Prostate gland (tissue), 2 donors: Measurements from ENCODE around the gene AKAP13. TPM values are rescaled to one million over a fixed set of nuclear protein-coding genes. Genes with fewer than 3 reads are reported as not detected.

Experiments used
- DNase-seq: peaks from one replicate; pipeline ENCODE4 v3.0.0-alpha.2; 2019; ENCODE audit warnings: low spot score
- H3K27ac ChIP-seq, 2 donors: fragments of 200-600 bp; sonication (generic); 2 replicates each; pipeline ENCODE4 v1.5.1; 2017 to 2019
- H3K27me3 ChIP-seq: fragments of 200-600 bp; sonication (generic); replicated peaks from 2 replicates; pipeline ENCODE4 v1.5.1; 2019; ENCODE audit not compliant: insufficient read depth
- H3K36me3 ChIP-seq, 2 donors: fragments of 200-600 bp; sonication (generic); 1 replicate in 1 of 2; 2 replicates in 1 of 2; pipeline versions ENCODE4 v1.5.1 to v1.8.1; 2017 to 2019
- H3K4me1 ChIP-seq: fragments of 200-600 bp; sonication (generic); replicated peaks from 2 replicates; pipeline ENCODE4 v1.5.1; 2019
- H3K4me3 ChIP-seq, 2 donors: fragments of 200-600 bp; sonication (generic); 2 replicates each; pipeline ENCODE4 v1.5.1; 2017 to 2019
- H3K9me3 ChIP-seq: fragments of 200-600 bp; sonication (generic); 2 replicates; pipeline ENCODE4 v1.5.1; 2017
- POLR2A ChIP-seq: fragments of 450-650 bp; IDR thresholded peaks from one replicate; pipeline ENCODE4 v1.6.1; 2016; ENCODE audit warnings: antibody characterized with exemption, mild to moderate bottlenecking
- POLR2AphosphoS5 ChIP-seq: sonication (generic); formaldehyde crosslinking; IDR thresholded peaks from one replicate; pipeline ENCODE4 v1.6.1; 2017; ENCODE audit warnings: antibody characterized with exemption
- WGBS: methylation state at CpG from one replicate; pipeline ENCODE4 v1.1.5; 2018; 5-methylcytosine and 5-hydroxymethylcytosine counted together
- intact Hi-C: fragments of 100-400 bp; cut with DNase I; formaldehyde crosslinking; loops from one replicate; pipeline ENCODE4 v1.14.2; 2022
- total RNA-seq, 2 donors: library from RNA; depleted of rRNA; stranded (reverse); fragments of >200 nt; gene quantifications; one replicate each; pipeline ENCODE4 v1.1.0, GENCODE V29; 2016
- TF ChIP-seq, protein P1 (sequence below), 4 experiments: fragments of 200-600 bp in 2 of 4; fragments of 450-650 bp in 2 of 4; sonication (generic) in 2 of 4; IDR thresholded peaks; 1 replicate in 3 of 4; 2 replicates in 1 of 4; pipeline ENCODE4 v1.5.1; 2016 to 2019; ENCODE audit warnings: antibody characterized with exemption in 4 of 4, mild to moderate bottlenecking in 2 of 4, moderate library complexity in 2 of 4

Gene AKAP13
- total RNA-seq, 2 donors from 2014 or later, result 102 to 195 TPM

DNA sequence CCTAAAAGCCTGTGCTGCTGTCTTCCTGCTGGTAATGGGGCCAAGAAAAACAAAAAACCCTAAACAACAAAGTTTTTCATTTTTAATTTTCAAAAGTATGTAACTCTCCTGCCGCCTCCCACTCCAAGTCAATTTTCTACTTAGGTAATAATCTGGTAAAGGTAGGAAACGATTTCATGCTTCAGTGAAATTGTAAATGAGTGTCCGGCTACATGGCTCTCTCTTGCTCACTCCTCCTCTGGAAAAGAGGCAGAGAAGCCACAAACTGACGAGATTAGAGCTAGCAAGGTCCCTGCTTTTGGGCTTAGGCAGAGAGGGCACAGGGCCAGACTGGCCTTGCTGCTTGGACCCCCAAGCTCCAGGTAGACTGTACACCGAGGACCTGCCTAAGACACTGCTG lies 390.9 kb downstream of the AKAP13 start:
- intact Hi-C loops, result no loop called here
- H3K27ac ChIP-seq, result peak overlapping the region in 1 of 2 donors; percentile 62
- H3K4me3 ChIP-seq, result no peak overlapping the region

DNA sequence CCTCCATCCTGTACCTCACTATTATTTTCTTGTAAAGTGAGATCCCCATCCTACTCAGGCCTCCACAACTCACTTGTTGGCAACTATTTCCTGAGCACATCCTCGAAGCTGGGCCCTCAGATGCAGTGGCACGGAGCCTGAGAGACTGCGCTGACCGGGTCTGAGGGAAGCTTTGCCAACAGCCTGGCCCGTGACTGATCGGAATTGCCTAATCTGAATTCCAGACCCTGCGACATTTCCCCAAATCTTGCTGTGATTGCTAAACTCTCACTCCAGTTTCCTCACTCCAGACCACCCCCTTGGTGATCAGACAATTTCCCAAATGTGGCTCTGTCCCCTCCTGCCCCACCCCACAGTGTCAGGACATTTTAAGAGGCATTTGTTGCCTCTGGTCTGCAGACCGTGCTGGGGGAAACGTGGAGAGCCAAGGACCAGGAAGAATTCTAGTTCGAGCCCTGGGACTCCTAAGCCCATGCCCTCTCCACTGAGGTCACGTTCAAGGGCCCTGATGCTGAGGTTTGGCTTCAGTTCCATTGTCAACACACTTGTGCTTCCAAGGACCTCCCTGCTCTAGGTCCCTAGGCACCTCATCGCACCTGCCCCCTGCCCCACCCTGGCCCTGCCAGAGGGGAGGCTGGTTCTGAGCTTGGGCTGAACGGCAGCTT lies 391.5 kb downstream of the AKAP13 start:
- Histone ChIP-seq H3K27ac (peak overlapping the region; percentile 30 to 62), H3K36me3 (no peaks in the 10 kb centered on the region), H3K27me3 (no peaks in the 10 kb centered on the region), H3K9me3 (no peaks in the 10 kb centered on the region), H3K4me1 (no peaks in the 10 kb centered on the region), H3K4me3 (no peak overlapping the region)
- intact Hi-C loops, result no loop called here
- DNase-seq, result no peak
- 54% methylated on average over 13 of the region's 13 CpGs for WGBS
- TF ChIP-seq POLR2A, result no peak
- TF ChIP-seq POLR2AphosphoS5, result no peak
- TF ChIP-seq, protein P1, sequence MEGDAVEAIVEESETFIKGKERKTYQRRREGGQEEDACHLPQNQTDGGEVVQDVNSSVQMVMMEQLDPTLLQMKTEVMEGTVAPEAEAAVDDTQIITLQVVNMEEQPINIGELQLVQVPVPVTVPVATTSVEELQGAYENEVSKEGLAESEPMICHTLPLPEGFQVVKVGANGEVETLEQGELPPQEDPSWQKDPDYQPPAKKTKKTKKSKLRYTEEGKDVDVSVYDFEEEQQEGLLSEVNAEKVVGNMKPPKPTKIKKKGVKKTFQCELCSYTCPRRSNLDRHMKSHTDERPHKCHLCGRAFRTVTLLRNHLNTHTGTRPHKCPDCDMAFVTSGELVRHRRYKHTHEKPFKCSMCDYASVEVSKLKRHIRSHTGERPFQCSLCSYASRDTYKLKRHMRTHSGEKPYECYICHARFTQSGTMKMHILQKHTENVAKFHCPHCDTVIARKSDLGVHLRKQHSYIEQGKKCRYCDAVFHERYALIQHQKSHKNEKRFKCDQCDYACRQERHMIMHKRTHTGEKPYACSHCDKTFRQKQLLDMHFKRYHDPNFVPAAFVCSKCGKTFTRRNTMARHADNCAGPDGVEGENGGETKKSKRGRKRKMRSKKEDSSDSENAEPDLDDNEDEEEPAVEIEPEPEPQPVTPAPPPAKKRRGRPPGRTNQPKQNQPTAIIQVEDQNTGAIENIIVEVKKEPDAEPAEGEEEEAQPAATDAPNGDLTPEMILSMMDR (IDR thresholded peaks at IDR 0.05), result no peak

More for the DNA sequence above, 390.9 kb downstream of the AKAP13 start:
- no peaks in the 10 kb centered on the region for H3K36me3 ChIP-seq
- DNase-seq, result no peak
- no peaks in the 10 kb centered on the region for H3K4me1 ChIP-seq
- no peak for TF ChIP-seq POLR2A
- TF ChIP-seq POLR2AphosphoS5, result no peak
- TF ChIP-seq, protein P1 (IDR thresholded peaks at IDR 0.05), result no peak
- 56% methylated on average over 4 of the region's 5 CpGs for WGBS
- no peaks in the 10 kb centered on the region for H3K9me3 ChIP-seq
- H3K27me3 ChIP-seq, result no peaks in the 10 kb centered on the region

DNA sequence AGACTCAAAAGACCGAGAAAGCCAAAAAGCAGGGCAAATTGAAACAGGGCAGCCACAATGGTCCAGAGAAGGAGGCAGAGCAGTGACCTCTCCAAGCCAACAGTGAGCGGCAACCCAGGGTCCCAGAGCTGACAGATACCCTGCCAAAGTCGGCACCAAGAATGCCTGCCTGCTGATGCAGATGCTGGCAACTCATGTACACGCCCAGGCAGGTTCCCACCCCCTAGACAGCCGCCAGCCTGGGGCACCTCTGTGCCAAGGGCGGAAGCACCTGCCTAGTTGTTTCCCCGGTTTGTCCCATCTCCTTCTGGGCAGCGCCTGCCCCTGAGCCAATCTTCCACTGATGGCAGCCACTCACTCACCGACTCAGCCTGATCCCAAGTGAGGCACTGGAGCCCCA lies 392.3 kb downstream of the AKAP13 start:
- WGBS, result 35% methylated on average over 9 of the region's 9 CpGs
- H3K4me3 ChIP-seq, result no peak overlapping the region

DNA sequence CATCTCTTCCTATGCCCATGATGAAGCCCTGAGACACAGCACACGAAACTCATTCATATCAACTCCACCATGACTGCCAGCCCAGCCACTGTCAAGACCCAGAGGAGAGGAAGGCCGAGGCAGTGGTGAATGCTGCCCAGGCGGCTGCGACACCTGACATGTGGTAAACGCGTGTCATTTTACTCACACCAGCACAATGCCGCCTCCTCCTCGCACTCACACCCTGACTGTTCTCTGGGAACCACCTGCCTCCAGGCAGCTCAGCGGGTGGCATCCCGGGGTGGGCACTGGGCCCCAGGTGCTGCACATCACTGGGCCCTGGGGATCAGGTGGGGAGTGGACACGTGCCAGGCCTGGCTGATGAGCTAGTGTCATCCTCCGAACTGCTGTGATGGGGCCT lies 392.8 kb downstream of the AKAP13 start:
- no peaks in the 10 kb centered on the region for H3K27me3 ChIP-seq
- H3K27ac ChIP-seq, result no peak overlapping the region
- intact Hi-C loops, result no loop called here
- H3K4me3 ChIP-seq, result no peak overlapping the region
- H3K4me1 ChIP-seq, result no peaks in the 10 kb centered on the region
- H3K9me3 ChIP-seq, result no peaks in the 10 kb centered on the region
- TF ChIP-seq POLR2A (no peak), POLR2AphosphoS5 (no peak)
- TF ChIP-seq, protein P1 (IDR thresholded peaks at IDR 0.05), result no peak
- 90% methylated on average over 12 of the region's 12 CpGs for WGBS
- DNase-seq, result no peak
- no peaks in the 10 kb centered on the region for H3K36me3 ChIP-seq

More for the DNA sequence above, 392.3 kb downstream of the AKAP13 start:
- peak; percentile 60 for TF ChIP-seq POLR2AphosphoS5
- TF ChIP-seq, protein P1 (IDR thresholded peaks at IDR 0.05), result no peak
- DNase-seq, result peak; percentile 73
- intact Hi-C loops, result no loop called here
- Histone ChIP-seq H3K9me3 (no peaks in the 10 kb centered on the region), H3K27ac (peak overlapping the region; percentile 30 to 62), H3K4me1 (no peaks in the 10 kb centered on the region), H3K27me3 (no peaks in the 10 kb centered on the region), H3K36me3 (no peaks in the 10 kb centered on the region)

DNA sequence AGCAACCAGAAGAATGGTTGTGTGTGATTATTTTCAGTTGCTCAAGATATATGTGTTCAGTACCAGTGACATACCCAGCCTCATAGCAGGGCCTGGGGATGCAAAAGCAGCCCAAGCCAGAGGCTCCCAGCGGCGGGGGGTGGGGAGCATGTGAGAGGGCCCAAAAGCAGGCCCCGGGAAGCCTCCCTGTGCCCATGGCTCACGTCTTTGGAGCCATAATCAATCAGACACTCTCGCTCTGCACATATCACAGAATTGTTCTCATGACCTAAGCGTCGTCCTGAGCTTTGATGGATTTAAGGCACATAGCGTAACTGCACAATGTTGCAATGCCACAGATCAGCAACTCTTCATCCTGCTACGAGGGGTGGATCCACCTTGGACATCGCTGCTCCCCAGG lies 393.6 kb downstream of the AKAP13 start:
- intact Hi-C loops, result no loop called here
- no peak for DNase-seq
- H3K27ac ChIP-seq, result no peak overlapping the region
- H3K27me3 ChIP-seq, result no peaks in the 10 kb centered on the region
- no peaks in the 10 kb centered on the region for H3K9me3 ChIP-seq
- no peaks in the 10 kb centered on the region for H3K36me3 ChIP-seq
- H3K4me3 ChIP-seq, result no peak overlapping the region
- H3K4me1 ChIP-seq, result no peaks in the 10 kb centered on the region
- TF ChIP-seq POLR2A (no peak), POLR2AphosphoS5 (no peak)
- TF ChIP-seq, protein P1 (IDR thresholded peaks at IDR 0.05), result no peak
- 93% methylated on average over 10 of the region's 10 CpGs for WGBS
